Measurements from ENCODE around the gene SERINC2.

- TF ChIP-seq CTCF (IDR thresholded peaks at IDR 0.05) (no peak), EZH2 (IDR thresholded peaks at IDR 0.05; ENCODE audit: borderline replicate concordance, insufficient read depth, low read depth, low read length, poor library complexity, severe bottlenecking) (no peak)
Observed at GRCh38 chr1:31415658-31416057, 2.6 kb downstream of the SERINC2 start.
